SW480 (cell line): ENCODE results near the gene RDX.
"Not testable (repeated sequence)": the region's sequence is repeated elsewhere in the genome, so short reads cannot be mapped to it uniquely, and the experiment has no call there.

ENCODE experiments used
- DNase-seq: peaks from one replicate; pipeline ENCODE4 v3.0.0-alpha.2; 2016; ENCODE audit warnings: low spot score

RDX gene

DNA sequence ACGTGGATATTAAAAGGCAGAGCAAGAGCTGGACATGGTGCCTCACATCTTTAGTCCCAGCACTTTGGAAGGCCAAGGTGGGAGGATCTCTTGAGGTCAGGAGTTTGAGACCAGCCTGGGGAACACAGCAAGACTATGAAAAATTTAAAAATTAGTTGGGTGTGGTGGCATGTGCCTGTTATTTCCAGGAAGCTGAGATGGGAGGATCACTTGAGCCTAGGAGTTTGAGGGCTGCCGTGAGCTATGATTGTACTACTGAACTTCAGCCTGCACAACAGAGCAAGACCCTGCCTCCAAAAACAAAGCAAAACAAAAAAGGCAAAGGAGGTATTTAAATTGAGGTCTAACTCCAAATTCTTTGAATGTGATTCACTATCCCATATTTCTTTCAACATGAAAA lies 23.5 kb downstream of the RDX start:
- no peak for DNase-seq

DNA sequence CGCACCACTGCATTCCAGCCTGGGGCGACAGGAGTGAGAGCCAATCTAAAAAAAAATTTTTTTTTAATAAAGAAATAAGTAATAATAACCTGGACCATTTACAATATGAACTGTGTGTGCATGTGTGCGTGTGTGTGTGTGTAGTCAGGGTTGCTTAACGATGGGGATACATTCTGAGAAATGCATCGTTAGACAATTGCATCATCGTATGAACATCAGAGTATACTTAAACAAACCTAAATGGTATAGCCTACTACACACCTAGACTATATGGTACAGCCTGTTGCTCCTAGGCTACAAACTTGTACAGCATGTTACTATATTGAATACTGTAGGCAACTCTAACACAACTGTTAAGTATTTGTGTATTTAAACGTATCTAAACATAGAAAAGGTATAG lies 26.4 kb downstream of the RDX start:
- DNase-seq = no peak

DNA sequence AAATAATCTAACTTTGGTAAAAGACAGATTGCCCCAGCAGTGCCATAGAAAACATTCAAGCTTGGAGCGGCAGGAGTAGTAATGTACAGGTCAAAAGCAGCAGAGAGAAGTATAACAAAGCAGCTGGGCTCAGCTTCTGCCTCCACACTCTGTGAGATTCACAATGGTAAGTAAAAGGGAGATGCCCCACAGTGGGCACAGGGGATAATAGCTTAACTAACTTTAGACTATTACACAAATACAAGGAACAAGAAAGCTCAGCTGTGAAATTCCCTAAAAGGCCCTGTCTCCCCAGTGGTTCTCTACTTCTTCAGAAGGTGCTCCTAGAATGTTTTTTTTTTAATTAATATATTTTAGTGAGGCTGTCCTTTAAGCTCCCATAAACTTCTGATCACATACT lies 28.0 kb downstream of the RDX start:
- DNase-seq = no peak

- no peak for DNase-seq
These were observed 34.4 kb downstream of the RDX start for GRCh38 chr11:110262072-110262403.

DNA sequence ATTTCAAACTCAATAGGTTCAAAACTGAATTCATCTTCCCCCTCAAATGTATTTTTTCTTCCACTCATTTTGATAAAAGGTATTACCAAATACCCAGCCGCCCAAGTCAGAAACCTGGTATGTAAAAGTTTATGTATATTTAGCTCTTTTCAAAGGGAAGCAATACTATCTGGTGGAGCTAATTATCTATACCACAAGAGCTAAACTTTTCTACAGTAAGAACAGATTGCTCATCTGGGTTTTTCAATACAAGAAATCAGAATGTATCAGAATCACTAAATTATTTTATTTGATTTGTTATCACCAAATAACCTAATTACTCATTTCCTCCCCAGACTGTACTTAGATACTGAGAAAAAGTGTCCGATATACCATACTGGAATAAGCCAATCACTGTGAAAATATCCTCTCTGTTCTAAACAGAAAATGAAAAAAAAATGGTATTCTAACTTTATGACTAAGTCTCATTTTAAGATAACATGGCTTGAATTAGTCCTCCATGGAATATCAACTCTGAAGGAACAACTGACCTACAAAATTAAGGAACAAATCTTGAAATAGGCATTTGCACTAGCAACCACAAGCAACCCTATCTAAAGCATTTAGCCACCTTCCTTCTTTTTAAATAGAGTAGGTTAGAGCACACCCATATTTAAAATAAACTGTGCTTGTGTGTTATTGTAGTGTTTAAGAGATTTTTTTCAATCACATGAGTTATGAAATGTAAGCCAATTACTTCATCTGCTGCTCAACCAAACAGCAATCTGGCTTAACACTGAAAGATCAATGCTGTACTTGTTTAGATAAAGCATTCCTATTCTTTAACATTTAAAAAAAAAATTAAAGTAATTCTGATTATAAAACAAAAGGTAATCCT lies 35.0 kb downstream of the RDX start:
- no peak for DNase-seq

- no peak for DNase-seq
These were observed 42.9 kb downstream of the RDX start for GRCh38 chr11:110253525-110253924.

- DNase-seq = no peak
These were observed 44.6 kb downstream of the RDX start for GRCh38 chr11:110251836-110252235.

DNA sequence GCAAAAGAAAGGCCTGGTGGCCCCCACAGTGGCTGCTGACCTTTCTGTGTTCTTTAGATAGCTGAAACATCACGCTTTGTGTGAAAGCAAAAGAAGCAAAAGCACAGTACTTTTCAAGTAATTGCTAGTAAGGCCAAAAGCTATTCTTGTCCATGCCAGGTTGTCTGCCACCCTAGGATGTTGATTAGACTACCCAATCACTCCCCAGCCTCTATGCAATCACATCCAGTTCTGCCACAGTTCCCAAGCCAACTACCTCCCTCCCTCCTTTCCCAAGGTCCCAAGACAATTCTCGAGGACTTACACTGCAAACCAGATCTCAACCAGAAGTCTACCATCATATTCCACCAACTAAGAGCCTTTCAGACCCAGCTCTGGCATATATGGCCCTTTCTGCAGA lies 46.2 kb downstream of the RDX start:
- DNase-seq = no peak

- DNase-seq = no peak
These were observed 46.6 kb downstream of the RDX start for GRCh38 chr11:110249766-110250165.

DNA sequence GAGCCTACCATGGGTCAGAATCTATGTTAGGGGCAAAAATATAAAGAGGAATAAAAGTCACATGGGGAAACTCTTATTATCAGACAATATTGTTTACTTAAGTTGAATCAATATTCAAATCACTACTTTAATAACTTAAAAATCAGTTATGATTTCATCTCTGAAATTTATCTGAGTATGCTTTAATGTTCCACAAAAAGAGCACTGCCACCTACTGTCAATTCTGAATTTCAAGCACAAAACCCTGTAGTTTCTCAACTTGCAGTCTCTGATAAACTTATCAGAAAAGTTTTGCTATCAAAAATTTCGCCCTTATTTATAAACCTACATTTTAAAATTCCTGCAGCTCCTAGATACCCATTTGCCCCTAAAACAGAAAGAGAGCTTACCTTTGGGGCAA lies 47.3 kb downstream of the RDX start:
- no peak for DNase-seq

GRCh38 chr11:110243791-110244190 lies 52.6 kb downstream of the RDX start:
- no peak for DNase-seq

GRCh38 chr11:110242746-110243145 lies 53.7 kb downstream of the RDX start:
- no peak for DNase-seq

DNA sequence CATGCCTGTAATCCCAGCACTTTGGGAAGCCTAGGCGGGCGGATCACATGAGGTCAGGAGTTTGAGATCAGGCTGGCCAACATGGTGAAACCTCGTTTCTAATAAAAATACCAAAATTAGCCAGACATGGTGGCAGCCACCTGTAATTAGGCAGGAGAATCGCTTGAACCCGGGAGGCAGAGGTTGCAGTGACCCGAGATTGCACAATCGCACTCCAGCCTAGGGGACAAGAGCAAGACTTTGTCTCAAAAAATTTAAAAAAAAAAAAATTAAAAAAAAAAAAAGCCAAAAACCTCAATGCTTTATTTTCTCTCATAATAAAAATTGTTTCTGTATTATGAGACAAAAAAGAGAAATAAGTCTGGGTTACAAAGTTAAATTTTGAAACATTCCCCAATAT lies 54.2 kb downstream of the RDX start:
- no peak for DNase-seq

DNA sequence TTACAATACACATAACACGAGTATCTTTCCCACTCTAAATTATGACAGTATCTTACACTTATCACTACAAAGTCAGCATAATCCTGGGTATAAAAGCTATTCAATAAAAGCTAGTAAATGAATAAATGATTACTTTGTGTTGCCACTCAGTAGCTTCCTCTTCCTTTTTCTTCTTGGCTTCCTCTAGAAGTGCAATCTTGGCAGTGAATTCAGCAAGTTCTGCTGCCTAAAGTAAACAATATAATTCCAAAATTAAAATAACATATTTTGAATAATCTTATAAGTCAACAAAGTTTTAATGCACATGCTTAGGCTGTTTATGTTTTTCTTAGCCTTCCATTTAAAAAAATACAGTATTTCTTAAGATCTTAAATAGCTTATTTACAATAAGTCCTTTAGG lies 60.4 kb downstream of the RDX start:
- DNase-seq = no peak

DNA sequence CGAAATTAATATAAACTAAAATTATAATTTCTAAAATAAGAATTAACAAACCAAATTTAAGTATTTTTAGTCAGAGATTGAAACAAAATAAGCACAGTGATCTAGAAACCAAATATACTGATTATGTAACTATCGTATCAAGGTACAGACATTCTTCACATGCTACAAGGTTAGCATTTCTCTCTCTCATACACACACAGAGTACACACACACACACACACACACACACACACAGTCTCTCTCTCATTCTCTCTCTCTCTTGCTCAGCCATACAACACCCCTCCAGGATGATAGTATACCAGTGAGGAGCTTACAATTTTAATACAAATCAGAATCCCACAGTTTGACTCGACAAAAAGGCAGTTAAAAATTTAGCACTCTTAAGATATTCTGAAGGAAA lies 66.0 kb downstream of the RDX start:
- no peak for DNase-seq

GRCh38 chr11:110219006-110219785 lies 77.2 kb downstream of the RDX start:
- DNase-seq = no peak

- no peak for DNase-seq
These were observed 78.5 kb downstream of the RDX start for GRCh38 chr11:110217936-110218335.

GRCh38 chr11:110217223-110217877 lies 79.1 kb downstream of the RDX start:
- no peak for DNase-seq

- not testable (repeated sequence) for DNase-seq
These were observed 87.1 kb downstream of the RDX start for GRCh38 chr11:110209313-110209694.

DNA sequence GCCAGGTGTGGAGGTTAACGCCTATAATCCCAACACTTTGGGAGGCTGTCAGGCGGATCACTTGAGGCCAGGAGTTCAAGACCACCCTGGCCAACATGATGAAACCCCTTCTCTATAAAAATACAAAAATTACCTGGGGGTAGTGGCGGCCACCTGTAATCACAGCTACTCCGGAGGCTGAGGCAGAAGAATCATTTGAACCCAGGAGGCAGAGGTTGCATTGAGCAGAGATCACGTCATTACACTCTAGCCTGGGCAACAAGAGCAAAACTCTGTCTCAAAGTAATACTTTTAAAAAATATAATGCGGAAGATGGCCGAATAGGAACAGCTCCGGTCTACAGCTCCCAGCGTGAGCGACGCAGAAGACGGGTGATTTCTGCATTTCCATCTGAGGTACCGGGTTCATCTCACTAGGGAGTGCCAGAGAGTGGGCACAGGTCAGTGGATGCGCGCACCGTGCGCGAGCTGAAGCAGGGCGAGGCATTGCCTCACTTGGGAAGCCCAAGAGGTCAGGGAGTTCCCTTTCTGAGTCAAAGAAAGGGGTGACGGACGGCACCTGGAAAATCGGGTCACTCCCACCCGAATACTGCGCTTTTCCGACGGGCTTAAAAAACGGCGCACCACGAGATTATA lies 87.6 kb downstream of the RDX start:
- not testable (repeated sequence) for DNase-seq

- no peak for DNase-seq
These were observed 89.3 kb downstream of the RDX start for GRCh38 chr11:110207123-110207522.

GRCh38 chr11:110200836-110201235 lies 95.6 kb downstream of the RDX start:
- DNase-seq = no peak

DNA sequence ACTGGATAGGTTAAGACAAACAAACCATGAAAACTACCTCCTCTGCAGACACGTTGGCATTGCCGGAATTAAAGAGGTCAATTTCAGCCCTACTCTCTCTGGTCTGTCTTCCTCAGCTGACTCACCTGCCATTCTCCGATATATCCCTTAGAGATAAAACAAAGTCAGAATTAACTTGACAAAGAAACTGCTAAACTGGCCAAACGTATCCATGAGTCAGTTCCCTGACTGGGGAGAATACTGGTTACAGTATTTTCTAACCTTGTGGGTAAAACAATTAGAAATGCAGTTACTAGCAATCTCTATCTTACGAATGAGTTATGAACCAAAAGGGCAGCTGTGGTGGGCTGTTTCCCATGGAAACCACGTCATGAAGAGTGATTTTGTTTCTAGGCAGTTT lies 96.2 kb downstream of the RDX start:
- DNase-seq = no peak
